ENCODE data around the gene HYDIN.

Gene HYDIN

DNA sequence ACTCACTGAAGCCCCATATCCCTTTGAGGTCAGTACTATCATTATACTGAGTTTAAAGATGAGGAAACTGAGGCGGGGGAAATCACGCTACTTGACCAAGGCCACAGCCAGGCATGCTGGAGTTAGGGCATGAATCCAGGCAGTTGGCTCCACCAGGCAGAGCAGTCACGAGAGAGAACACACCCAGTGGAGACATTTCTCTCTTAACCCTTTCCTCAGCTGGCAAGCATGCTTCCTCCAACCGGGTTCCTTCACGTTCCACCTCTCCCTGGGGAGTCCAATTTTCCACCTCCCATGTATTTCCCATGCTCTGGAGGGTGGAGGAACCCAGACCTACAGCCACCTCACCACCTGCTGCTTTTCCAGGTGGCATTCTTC, 462.3 kb downstream of the HYDIN start:
- no peak overlapping the region for H3K4me3 ChIP-seq (ENCODE audit: low read length)
- H3K36me3 ChIP-seq (replicated peaks; ENCODE audit: low read depth, low read length): peaks cover 13% of the 10 kb centered on the region
- no peaks in the 10 kb centered on the region for H4K20me1 ChIP-seq (ENCODE audit: insufficient read depth, low read length)
- H3K27me3 ChIP-seq (ENCODE audit: low read depth, low read length): no peaks in the 10 kb centered on the region
- no peak overlapping the region for H3K9ac ChIP-seq (ENCODE audit: low read length)
- H3K9me3 ChIP-seq (ENCODE audit: insufficient read depth, low read length): no peaks in the 10 kb centered on the region
- H3K4me2 ChIP-seq (ENCODE audit: low read length): no peak overlapping the region
- H3K79me2 ChIP-seq (ENCODE audit: low read length): no peaks in the 10 kb centered on the region
- no peaks in the 10 kb centered on the region for H3K4me1 ChIP-seq (ENCODE audit: low read length)
- no peak overlapping the region for H3K27ac ChIP-seq (ENCODE audit: low read length)
- no peak overlapping the region for H2AFZ ChIP-seq (ENCODE audit: low read depth, low read length)
- no peak for TF ChIP-seq CTCF (IDR thresholded peaks at IDR 0.05; ENCODE audit: low read depth, low read length)
- TF ChIP-seq EZH2phosphoT487 (IDR thresholded peaks at IDR 0.05; ENCODE audit: low read depth): no peak

DNA sequence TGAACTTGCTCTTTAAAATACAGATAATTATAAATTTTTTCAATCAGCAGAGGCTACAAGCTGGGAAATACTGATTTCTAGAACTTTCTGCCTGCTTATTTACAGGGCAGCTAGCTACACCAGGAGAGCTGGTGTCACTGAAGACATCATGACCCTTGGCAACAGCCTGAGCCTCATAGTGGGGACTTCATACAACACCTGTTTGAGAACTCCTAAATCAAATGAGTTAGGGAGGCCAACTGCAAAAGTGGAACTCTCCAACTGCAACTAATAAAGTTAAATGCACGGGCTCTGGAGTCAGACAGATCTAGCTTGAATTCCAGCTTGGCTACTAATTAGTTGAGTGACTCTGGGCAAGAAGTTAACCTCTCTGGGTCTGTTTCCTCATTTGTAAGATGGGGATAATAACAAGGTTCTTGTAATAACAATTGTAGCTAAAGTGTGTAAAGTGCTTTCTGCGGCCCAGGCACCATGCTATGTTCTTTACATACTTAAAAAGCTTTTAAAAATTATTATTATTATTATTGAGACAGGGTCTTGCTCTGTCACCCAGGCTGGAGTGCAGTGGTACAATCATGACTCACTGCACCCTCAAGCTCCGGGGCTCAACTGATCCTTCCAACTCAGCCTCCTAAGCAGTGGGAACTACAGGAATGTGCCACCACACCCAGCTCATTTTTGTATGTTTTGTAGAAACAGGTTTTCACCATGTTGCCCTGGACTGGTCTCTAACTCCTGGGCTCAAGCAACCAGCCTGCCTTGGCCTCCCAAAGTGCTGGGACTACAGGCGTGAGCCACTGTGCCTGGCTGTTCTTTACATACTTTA, 462.9 kb downstream of the HYDIN start:
- Histone ChIP-seq H3K9me3 (ENCODE audit: insufficient read depth, low read length) (no peaks in the 10 kb centered on the region), H4K20me1 (ENCODE audit: insufficient read depth, low read length) (no peaks in the 10 kb centered on the region), H3K9ac (ENCODE audit: low read length) (no peak overlapping the region), H3K27me3 (ENCODE audit: low read depth, low read length) (no peaks in the 10 kb centered on the region), H3K36me3 (replicated peaks; ENCODE audit: low read depth, low read length) (peaks cover 13% of the 10 kb centered on the region), H3K4me2 (ENCODE audit: low read length) (no peak overlapping the region), H2AFZ (ENCODE audit: low read depth, low read length) (no peak overlapping the region), H3K27ac (ENCODE audit: low read length) (no peak overlapping the region), H3K4me1 (ENCODE audit: low read length) (no peaks in the 10 kb centered on the region), H3K79me2 (ENCODE audit: low read length) (no peaks in the 10 kb centered on the region), H3K4me3 (ENCODE audit: low read length) (no peak overlapping the region)
- TF ChIP-seq CTCF (IDR thresholded peaks at IDR 0.05; ENCODE audit: low read depth, low read length) (no peak), EZH2phosphoT487 (IDR thresholded peaks at IDR 0.05; ENCODE audit: low read depth) (no peak)

DNA sequence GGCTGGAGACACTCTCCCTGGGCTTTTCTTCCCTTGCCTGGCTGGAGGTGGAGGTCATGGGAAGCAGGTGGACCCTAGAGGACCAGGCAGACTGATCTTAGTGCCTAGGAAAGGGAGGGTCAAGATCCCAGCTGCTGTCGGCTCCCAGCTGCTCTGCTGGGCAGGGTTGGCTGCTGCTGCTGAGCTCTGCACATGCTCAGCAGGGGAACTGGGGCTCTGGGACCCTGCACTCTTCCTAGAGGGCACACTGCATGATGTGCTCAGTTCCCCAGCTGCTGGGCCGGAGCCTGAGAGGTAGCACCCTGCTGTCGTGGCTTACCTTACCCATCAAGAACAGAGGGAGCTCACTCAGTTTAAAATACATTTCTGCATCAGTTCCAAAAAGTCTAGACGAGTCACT, 463.9 kb downstream of the HYDIN start:
- no peak overlapping the region for H2AFZ ChIP-seq (ENCODE audit: low read depth, low read length)
- H3K27ac ChIP-seq (ENCODE audit: low read length): no peak overlapping the region
- H4K20me1 ChIP-seq (ENCODE audit: insufficient read depth, low read length): no peaks in the 10 kb centered on the region
- no peak overlapping the region for H3K4me2 ChIP-seq (ENCODE audit: low read length)
- no peaks in the 10 kb centered on the region for H3K9me3 ChIP-seq (ENCODE audit: insufficient read depth, low read length)
- H3K4me1 ChIP-seq (ENCODE audit: low read length): no peaks in the 10 kb centered on the region
- H3K4me3 ChIP-seq (ENCODE audit: low read length): no peak overlapping the region
- peaks cover 9% of the 10 kb centered on the region for H3K36me3 ChIP-seq (replicated peaks; ENCODE audit: low read depth, low read length)
- no peaks in the 10 kb centered on the region for H3K27me3 ChIP-seq (ENCODE audit: low read depth, low read length)
- no peak overlapping the region for H3K9ac ChIP-seq (ENCODE audit: low read length)
- no peak for TF ChIP-seq EZH2phosphoT487 (IDR thresholded peaks at IDR 0.05; ENCODE audit: low read depth)
- no peak for TF ChIP-seq CTCF (IDR thresholded peaks at IDR 0.05; ENCODE audit: low read depth, low read length)
- H3K79me2 ChIP-seq (ENCODE audit: low read length): no peaks in the 10 kb centered on the region

DNA sequence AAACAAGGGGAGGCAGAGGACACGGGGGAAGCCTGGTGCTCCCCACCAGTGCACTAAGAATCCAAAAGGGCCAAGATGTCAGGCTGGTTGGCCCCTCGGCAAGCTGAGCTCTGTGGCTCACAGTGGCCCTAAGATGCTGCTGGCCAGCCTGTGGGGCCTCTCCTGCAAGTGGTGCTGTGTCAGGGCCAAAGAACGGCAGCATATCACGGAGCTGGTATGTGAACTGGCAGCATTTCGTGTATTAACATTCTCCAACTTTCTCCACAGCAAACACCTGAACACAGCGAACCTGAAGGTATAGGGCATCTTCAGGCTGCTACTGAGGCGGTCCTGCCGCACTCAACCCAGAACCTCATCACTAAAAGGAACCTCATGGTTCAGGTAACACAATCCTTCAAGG, 464.3 kb downstream of the HYDIN start:
- H3K4me3 ChIP-seq (ENCODE audit: low read length): no peak overlapping the region
- H2AFZ ChIP-seq (ENCODE audit: low read depth, low read length): no peak overlapping the region
- no peaks in the 10 kb centered on the region for H3K4me1 ChIP-seq (ENCODE audit: low read length)
- no peak for TF ChIP-seq CTCF (IDR thresholded peaks at IDR 0.05; ENCODE audit: low read depth, low read length)
- no peak for TF ChIP-seq EZH2phosphoT487 (IDR thresholded peaks at IDR 0.05; ENCODE audit: low read depth)
- H3K79me2 ChIP-seq (ENCODE audit: low read length): no peaks in the 10 kb centered on the region
- no peaks in the 10 kb centered on the region for H3K9me3 ChIP-seq (ENCODE audit: insufficient read depth, low read length)
- no peaks in the 10 kb centered on the region for H4K20me1 ChIP-seq (ENCODE audit: insufficient read depth, low read length)
- no peak overlapping the region for H3K4me2 ChIP-seq (ENCODE audit: low read length)
- H3K9ac ChIP-seq (ENCODE audit: low read length): no peak overlapping the region
- H3K36me3 ChIP-seq (replicated peaks; ENCODE audit: low read depth, low read length): peaks cover 9% of the 10 kb centered on the region
- no peak overlapping the region for H3K27ac ChIP-seq (ENCODE audit: low read length)
- no peaks in the 10 kb centered on the region for H3K27me3 ChIP-seq (ENCODE audit: low read depth, low read length)

All from OCI-LY3 (cell line).